Putamen (tissue), 1 donor: ENCODE results near the gene SRGAP3.
A peak's percentile ranks its signal among the peaks of the same experiment; 100 is the strongest.

Source experiments
- DNase-seq: peaks from one replicate; pipeline ENCODE4 v3.0.0-alpha.2; 2016; ENCODE audit warnings: low spot score

The SRGAP3 gene

DNA sequence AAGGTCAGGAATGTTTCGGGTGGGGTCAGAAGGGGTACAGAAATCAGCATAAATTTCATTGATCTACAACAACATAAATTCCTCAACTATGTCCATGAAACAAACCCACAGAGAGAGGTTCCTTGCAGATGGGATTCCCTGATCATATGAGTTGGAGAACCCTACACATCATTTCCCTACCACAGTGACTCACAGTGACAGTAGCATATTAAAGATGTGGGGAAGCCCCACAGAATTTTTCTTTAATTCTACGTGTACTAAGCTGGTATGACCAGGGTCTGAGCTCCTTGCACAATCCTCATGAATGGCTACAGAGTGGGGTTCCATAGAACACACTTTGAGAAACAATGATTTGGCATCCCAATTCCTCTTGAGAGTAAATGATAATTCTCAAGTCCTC, 169.3 kb downstream of the SRGAP3 start:
- no peak for DNase-seq

DNA sequence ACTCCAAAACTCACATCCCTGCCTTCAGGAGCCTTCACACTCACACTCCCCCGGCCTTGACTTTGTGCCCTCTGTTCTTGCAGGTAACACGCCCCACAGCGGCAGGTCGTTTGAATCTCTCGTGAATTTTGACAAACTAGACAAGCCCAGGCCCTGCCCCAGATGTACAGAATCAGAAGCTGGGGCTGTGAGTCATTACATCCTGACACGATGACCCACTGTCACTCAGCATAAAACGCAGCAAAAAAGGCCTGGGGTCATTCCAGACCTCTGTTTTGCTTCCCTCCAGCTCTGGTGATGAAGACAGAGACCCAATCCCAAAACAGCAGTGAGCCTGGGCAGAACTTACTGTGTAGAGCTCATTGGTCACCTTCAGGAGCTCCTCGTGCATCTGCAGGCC, 169.8 kb downstream of the SRGAP3 start:
- no peak for DNase-seq

DNA sequence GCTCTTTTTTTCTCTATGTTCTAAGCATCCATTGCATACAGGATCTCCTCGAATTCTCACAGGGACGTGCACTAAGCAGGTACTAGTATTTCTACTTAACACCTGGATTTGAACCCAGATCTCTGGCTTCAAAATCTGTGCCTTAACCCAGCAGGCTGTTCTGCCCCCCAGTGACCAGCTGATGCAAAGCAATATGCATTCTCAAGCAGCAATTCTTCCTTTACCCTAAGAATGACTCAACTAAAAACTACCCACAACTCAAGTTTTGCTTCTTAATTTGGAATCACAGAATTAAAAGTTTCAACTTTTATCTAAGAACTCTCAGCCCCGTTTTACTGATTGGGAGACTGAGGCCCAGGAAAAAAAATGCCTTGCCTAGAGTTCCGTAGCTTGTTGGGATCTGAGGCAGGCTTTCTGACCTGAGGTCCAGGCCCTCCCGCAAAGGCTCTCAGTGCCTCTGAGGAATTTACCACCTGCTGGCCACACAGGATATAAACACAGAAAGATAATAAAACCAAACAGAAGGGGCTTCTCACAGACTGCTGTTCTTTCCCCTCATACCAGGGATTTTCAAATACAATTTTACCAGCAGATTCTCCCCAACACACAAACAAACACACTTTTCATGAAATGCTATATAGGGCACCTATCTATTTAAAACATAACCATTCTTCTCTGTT, 170.7 kb downstream of the SRGAP3 start:
- DNase-seq = no peak

DNA sequence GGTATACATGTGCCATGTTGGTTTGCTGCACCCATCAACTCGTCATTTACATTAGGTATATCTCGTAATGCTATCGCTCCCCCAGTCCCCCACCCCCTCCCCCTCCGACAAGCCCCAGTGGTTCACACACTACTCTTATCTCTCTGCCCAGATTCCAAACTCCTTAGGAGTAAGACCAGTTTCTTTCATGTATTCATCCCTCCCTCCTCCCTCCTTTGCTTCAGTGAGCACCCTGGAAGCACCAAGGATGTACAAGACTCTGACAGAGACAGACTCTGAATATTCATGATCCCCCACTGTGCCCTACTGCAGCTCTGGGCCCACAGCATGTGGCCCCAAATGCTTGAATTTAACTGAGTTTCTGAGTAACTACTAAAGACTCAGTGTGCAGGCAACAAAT, 172.4 kb downstream of the SRGAP3 start:
- DNase-seq = no peak

DNA sequence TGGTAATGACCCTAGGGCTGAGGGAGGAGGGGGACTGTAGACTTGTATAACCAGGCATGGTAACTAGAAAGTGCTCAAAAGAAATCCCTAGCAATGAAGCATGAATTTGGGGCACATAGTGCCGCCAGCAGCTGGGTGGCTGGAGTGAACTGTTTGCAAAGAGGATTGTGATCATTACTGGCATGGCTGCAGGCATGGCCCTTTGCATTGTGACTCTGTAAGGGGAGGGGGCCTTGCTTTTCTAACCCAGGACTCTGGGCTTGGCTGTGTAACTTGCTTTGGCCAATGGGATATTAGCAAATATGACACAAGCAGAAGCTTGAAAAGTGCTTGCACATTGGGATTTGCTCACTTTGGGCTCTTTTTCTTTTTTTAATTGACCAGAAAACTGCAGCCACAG, 173.7 kb downstream of the SRGAP3 start:
- no peak for DNase-seq

DNA sequence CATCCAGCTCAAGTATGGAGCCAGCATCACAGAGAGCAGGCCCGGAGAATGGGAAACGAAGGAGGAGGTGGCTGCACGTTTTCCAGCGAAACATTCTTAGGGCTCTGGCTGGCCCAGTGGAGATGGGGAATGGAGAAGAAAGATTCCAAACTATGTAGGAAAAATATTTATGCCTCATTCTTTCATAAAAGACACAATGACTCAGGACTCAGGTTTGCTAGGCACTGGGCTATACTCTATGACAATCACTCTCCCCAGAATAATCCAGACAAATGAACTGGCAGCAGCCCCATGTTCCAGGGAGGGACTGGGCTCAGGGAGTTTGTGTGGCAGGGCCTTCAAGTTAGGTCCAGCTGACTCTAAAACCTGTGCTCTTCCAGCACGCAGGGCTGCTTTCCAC, 175.4 kb downstream of the SRGAP3 start:
- DNase-seq = no peak

DNA sequence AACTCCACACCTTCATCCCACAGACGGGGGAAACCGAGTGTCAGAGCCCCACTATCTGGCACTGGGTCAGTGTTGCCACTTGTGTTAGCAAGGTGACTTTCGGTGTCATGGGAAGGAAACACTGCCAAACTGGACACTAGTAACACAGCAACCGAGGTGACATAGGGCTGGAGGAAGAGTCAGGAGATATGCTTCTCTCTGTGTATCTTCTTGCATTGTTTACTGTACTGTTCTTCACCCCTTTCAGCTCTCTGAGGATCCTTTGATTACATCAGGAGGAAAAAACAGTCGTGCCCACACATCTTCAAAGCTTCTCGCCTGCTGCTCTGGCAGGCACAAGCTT, 176.8 kb downstream of the SRGAP3 start:
- no peak for DNase-seq

DNA sequence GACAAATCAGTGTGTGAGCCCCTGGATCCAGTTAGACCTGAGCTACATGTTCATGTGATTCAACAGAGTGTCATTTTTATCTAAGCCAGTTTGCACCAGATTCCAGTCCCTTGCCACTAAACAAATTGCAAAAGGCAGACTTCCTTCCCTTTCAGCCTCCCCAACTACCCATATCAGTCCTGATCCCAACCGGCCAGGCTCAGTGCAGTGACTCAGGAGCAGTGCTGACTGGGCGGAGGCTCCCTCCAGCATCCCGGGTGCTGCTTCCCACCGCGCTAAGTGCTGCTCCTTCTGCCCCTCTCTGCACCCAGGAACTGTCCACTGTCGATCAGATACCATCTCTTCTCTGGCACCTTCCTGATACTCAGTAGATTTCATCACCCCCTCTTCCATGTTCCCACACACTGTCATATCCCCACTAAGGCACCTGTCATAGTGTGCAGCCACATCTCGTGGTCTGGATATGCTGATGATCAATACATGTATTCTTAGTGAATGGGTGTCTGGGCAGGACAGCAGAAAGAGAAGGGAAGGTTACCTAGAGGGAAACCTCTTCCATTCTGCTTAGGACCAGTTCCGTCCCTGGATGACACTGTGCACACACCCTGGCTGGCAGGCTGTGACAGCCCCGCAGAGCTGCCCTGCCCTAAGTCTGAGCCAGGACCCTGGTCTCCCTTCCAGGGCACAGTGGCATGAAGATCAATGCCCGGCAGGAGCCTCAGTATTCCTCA, 177.3 kb downstream of the SRGAP3 start:
- DNase-seq = no peak

DNA sequence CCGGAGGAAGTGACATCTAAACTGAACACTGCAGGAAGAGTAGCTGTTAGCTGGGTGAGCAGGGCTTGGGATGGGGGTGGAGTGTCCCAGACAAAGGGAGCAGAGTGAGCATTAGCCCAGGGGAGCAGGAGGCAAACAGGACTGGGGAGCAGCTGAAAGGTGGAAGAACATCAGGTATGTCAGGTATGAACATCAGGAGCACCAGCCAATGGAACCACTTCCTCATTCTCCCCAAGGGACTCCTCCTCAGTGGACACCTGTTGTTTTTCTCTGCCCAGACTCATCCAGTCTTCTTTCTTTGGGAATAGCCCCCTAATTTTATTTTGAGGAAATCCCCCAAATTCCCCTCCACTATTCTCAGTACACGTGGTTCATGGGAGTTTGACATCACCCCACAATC, 178.5 kb downstream of the SRGAP3 start:
- no peak for DNase-seq

DNA sequence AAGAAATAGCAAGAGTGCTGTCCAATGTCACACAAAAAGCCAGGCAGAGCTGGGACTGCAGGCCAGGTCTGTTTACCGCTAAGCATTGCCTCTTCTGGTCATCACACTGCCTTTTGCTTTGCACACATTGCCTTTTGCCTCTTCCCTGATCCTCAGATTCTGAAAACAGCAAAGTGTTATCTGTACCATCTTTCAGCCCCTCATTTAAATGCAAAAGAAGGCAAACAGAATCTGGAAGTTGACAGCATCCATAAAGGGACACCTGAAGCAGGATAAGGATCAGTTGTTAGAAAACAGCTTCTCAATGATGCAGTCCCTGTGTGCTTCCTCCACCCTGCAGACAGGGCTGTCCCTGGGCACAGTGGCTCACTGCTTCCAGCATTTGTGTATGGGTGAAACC, 179.5 kb downstream of the SRGAP3 start:
- DNase-seq = no peak

DNA sequence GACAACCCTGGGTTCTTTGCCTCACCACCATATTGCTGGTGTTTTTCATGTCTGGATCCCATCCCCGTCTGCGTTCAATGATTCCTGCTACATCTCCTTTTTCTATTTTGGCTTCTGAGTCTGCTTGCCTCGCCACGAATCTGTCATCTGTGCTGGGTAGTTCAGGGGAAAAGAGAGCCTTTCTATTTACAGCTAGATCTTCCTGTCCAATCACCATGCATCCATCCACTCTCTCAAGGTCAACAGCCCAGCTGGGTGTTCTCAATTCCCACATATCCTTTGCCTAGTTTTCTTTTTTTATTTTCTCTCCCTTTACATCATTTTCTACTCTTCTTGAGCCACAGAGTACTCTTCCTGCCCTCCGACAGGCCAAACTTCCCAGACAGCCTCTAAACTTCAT, 181.4 kb downstream of the SRGAP3 start:
- no peak for DNase-seq

DNA sequence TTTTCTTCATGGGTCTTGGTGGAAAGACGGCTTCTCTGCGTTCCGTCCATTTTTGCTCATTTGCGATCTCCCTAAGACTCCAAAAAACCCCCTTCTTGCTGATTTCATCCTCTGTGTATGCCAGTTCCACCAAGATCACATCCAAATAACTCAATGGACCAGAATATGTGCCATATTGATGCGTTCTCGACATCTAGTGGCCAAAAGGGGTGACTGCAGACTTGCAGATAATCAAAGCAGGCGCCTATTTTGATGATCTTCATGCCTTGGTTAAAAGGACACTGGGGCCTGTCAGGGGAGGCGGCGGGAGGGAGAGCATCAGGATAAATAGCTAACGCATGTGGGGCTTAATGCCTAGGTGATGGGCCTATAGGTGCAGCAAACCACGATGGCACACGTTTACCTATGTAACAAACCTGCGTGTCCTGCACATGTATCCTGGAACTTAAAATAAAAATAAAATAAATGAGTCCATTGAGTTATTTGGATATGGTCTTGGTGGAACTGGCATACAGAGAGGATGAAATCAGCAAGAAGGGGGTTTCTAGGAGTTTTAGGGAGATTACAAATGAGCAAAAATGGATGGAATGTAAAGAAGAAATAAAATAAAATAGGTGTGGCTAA, 182.0 kb downstream of the SRGAP3 start:
- DNase-seq = peak; percentile 37

DNA sequence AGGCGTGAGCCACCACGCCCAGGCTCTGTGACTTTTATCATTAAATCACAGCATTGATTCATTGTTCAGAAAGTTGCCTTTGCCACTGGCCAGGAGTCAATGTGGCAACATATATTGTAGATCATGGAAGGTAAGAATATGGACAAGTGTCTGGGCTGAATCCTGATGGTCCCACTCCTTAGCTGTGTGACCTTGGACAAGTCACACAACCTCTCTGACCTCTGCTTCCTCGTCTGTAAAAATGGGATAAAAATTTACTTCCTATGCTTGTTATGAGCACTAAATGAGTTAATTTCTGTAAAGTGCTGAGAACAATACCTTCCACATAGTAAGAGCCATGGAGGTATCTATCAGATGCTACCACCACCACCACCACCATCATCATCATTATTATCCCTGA, 182.7 kb downstream of the SRGAP3 start:
- DNase-seq = no peak

DNA sequence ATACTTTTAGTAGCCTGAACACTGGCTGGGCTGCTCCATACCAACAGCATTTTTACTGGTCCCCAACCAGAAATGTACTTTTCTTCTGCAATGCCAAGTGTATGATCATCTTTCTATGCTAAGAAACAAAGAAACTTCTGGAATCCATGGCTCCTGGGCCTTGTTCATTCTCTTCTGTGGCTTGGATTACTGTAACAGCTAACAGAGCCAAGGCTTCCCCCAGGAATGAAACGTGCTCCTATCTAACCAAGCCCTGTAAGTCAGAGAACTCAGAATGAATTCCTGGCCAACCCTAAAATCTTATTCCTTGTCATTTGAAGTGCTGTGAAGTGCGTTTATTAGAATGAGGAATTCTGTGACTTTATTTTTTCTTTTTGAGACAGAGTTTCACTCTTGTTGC, 183.3 kb downstream of the SRGAP3 start:
- no peak for DNase-seq

DNA sequence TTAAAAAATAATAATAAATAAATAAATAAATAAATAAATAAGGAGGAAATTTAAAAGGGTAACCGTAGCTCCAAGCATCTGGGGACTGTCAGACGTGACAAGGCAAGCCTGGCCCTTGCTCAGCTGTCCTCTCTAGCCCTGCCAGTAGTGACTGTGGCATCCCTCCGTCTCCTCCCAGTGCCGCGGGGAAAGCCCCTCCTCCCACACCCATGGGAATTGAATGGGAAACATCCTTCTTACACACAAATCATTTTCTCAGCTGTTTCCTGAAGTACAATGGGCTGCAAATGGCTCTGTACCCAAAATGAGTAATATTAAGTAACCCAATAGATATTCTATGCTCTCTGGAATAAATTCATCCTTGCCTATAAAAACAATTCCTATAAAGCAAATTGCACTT, 184.6 kb downstream of the SRGAP3 start:
- DNase-seq = no peak

DNA sequence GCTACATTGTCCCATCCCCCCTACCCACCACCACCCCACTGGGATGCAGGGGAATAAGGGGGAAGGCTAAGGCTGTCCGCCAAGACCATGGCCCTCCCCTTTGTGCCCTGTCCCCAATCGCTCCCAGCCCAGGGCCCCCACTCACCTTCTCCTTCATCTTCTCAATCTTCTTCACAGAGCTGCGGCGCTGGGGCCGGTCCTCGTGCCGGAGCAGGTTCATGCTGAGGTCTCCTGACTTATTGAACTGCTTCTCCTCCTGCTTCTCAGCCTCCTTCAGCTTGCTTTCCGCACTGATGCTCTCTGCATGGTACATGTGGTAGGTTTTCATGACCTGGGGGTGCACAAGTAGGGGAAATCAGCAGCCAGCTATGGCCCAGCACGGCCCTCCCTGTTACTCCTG, 185.2 kb downstream of the SRGAP3 start:
- DNase-seq = no peak

DNA sequence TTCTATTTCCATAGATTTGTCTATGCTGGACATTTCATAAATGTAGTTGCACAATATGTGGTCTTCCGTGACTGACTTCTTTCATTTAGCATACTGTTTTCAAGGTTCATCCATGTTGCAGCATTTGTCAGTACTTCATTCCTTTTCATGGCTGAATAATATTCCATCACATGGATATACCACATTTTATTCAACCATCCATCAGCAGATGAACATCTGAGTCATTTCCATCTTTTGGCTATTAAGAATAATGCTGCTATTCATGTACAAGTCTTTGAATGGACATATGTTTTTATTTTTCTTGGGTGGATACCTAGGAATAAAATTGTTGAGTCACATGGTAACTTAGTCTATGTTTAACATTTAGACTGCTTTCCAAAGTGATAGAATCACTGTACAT, 186.9 kb downstream of the SRGAP3 start:
- no peak for DNase-seq

DNA sequence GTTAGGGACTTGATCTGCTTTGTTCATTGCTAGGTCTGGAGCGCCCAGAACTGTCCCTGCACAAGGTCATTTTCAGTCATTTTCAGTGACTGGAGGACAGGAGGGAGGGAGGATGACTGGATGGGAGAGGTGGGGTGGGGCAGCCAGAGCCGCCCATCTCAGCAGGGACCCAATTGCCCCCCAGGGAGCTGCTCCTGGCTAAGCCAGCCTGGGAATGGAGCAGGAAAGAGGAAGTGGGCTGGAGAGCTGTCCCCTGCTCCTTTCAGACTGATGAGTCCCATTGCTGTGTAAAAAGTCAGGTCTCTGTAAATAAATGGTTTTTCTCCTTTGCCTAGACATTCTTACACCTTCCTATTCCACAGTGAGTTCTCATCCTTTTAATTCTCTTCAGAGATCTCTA, 187.8 kb downstream of the SRGAP3 start:
- DNase-seq = no peak

DNA sequence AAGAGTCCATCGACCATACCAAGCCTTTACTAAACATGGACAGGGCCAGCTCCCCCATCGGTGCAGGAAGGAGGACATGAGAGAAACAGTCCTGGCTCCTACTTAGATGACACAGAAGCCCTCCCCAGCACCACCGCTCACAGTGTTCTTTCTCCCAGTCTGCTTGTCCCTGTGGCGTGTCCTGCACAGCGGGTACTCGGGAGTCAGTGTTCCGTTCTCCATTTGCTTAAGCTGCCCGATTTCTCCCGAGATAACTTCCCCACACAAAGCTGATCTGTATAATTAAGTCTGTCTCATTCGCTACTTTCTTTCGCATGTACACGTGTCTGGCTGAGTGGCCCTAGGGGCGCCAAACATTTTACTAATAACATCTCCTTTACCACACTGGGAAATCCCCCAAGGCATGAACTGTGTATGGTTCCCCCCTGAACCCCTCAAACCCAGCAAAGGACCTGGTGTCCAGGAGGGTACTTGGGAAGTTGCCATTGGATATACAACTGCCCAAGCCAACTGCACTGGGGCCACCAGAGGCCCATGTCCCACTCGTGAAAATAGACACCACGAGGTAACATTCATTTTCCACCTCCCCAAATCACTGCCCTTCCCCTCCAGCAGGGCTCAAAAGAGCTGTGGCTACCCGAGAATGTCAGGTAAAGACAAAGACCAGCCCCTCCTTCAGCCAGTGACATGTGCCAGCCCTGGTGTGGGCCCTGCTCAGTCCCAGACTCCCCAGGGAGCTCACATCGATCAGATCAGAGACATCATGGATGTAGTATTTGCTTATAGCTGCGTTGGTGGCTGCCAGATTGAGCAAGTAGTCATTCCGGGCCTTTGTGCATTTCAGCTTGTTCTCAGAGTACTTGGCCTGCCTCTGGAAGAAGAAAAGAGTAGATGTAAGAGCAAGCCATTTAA, 189.7 kb downstream of the SRGAP3 start:
- DNase-seq = no peak

DNA sequence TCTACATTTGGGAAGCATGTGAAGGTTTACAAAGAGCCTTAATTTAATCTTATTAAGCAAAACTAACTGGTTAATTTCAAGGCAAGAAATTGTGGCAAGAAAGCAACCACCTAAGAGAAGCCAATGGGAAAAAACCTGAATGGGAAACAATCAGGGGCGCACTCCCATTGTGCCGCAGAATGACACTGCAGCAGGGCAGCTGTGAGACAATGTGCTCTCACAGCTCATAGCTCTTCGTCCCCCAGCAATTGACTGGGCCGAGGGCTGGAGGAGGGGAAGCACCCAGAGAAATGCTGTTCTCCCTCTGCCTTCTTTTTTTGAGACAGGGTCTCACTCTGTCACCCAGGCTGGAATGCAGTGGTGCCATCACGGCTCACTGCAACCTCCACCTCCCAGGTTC, 192.9 kb downstream of the SRGAP3 start:
- DNase-seq = no peak

DNA sequence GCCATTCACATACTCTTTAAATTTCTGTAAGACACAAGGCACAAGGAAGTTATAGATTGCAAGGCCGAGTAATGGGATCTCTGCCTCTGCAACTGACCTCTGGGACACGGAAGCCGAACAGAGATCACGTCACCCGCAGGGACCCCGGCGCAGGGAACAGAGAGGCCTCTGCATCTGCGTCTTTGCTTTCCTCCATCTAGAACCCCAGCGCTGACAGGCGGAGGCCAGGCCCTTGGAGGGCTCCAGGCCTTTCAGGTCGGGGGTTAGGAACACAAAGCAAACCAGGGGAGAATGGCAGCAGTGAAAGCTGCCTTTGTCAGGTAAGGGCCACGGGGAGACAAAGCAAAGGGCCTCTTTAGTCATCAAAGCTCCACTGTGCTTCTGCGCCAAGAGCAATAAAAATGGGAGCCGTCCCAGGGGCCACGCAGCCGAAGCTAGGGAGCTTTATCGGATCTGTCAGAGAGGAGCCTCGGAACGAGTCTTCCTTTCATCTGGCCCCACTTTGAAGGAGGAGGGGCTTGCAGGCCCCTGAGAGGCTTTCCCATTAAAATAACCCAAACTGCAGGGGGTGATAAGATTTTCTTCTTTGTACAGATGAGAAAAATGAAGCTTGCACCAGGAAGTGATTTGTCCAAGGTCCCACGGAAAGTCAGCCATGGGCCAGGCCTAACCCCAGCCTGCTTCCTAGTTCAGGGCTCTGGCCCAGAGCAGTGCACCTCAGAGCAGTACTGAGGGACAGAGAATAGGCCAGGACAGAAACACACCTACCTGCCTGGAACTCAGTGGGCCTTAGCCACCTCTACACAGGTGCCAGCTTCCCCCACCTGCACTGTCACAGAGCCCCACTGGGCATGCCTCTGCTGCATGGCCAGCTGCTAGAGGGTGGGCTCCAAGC, 201.7 kb downstream of the SRGAP3 start:
- no peak for DNase-seq

DNA sequence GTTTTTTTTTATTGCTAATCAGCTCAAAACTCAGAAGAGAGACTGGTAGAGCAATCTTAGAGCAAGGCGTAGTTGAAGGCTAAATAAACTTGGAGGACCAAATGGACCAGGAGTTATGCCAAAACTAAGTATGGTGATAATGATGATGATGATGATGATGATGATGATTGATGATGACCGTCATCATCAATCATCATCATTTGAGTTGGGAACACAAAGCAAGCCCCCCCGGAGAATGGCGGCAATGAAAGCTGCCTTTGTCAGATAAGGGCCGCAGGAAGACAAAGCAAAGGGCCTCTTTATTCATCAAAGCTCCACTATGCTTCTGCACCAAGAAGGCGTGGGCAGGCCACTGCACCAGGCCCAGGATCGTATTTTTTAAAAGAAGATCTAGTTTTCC, 204.1 kb downstream of the SRGAP3 start:
- DNase-seq = no peak
